Measurements from ENCODE around the gene GIT2. TPM values are rescaled to one million over a fixed set of nuclear protein-coding genes. Genes with fewer than 3 reads are reported as not detected.
A peak's percentile ranks its signal among the peaks of the same experiment; 100 is the strongest.

Gene GIT2
- total RNA-seq, 4 donors from 2014 or later: 14.1 to 31.9 (median 21.0) TPM

DNA sequence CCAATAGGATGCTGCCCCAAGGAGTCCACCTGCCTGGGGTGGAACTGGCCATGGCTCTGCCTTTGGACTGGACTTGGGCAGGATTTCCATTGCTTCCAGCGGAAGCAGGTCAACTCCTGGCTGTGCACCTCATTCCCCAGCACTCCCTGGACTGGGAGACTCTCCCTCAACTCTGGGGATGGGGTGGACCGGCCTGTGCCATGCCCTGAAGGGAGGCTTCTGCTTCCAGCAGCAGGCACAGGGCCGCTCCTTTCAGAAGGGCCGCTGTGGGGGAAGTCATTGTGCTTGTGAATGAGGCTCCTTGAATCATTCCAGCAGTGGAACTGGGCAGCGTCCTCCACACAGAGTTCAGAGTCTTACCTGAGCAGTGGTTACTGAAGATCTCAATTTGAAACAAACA is 73.1 kb downstream of the GIT2 start:
- Histone ChIP-seq H3K9me3 (no peaks in the 10 kb centered on the region), H3K4me1 (no peaks in the 10 kb centered on the region), H3K27ac (no peak overlapping the region), H3K36me3 (peaks cover 4 to 64% (median 7%) of the 10 kb centered on the region in 3 donors), H3K27me3 (no peaks in the 10 kb centered on the region), H3K4me3 (no peak overlapping the region)
- intact Hi-C loops (cut with DNase I): no loop called here
- 71 to 88% methylated on average over 1 to 3 of the region's 5 CpGs for WGBS, 2 donors
- no peak for TF ChIP-seq POLR2A (IDR thresholded peaks at IDR 0.05)
- no peak for DNase-seq

DNA sequence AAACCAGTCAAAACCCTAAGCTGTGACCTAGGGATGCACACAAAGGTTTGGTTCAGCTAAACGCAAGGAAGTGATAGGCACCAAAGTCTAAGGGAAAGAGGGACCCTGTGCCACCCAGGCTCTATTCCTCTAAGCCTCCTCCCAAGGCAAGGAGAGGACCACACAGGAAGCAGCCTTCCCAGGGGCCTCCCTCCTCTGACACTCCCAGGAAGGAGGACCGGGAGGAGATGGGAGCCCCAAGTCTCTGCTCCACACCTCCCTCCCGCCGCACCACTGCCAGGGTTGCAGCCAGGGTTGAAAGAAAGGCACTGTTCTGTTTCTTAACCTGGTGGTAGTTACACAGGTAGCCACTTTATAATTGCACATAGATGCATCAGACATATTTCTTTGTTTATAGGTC is 74.2 kb downstream of the GIT2 start:
- Histone ChIP-seq H3K36me3 (peaks cover 4 to 72% (median 7%) of the 10 kb centered on the region in 3 donors), H3K27ac (no peak overlapping the region), H3K4me3 (no peak overlapping the region), H3K9me3 (no peaks in the 10 kb centered on the region), H3K4me1 (no peaks in the 10 kb centered on the region), H3K27me3 (no peaks in the 10 kb centered on the region)
- WGBS, 2 donors: 81 to 100% methylated on average over 3 of the region's 4 CpGs
- TF ChIP-seq POLR2A (IDR thresholded peaks at IDR 0.05) (no peak), CTCF (IDR thresholded peaks at IDR 0.05) (no peak)
- intact Hi-C loops (cut with DNase I): no loop called here
- no peak for DNase-seq

DNA sequence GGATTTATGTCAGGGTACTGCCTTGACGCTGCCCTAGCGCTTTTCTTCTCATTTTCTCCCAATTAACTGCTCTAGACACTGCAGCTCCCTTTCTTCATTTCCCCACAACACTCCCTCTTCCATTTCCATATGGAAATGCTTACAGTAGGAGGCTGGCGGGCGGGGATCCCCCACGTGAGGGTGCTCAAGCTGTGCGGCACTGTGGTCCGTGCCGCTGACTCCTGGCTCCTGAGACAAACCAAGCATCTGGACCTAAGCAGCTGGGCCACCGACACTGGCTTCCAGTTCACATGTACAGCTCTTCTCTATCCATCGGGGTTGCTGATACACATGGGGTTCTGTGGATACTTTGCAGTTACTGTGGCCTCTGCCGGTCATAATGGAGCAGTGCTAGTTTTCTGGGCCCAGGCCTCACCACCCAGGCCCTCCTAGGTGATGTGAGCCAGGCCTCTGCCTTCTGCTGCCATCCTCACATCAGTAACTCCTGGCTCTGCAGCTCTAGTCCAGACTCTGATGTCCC is 75.8 kb downstream of the GIT2 start:
- Histone ChIP-seq H3K36me3 (peaks cover 17 to 77% (median 19%) of the 10 kb centered on the region in 3 donors), H3K27me3 (no peaks in the 10 kb centered on the region), H3K9me3 (no peaks in the 10 kb centered on the region), H3K27ac (no peak overlapping the region), H3K4me3 (no peak overlapping the region), H3K4me1 (peaks cover 0 to 11% (median 0%) of the 10 kb centered on the region in 3 donors)
- no peak for TF ChIP-seq POLR2A (IDR thresholded peaks at IDR 0.05)
- TF ChIP-seq CTCF (IDR thresholded peaks at IDR 0.05): no peak
- 94 to 100% methylated on average over 2 to 10 of the region's 11 CpGs for WGBS, 2 donors
- intact Hi-C loops (cut with DNase I): no loop called here
- DNase-seq: no peak

DNA sequence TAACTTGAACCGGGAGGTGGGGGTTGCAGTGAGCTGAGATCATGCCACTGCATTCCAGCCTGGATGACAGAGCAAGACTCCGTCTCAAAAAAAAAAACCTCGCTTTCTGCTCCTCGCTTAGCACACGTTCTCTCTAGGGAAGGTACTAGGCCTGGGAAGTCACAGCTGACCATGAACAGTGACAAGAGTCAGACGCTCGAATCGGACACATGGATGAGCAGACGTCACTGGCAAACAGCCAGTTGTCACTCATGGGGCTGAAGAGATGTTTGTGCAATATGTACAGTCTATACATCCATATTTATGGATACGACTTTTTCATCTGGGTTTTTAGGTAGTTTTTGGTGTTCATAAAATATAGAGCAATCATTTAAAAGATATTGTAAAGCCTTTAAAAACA is 76.7 kb downstream of the GIT2 start:
- H3K36me3 ChIP-seq: peaks cover 19 to 86% (median 27%) of the 10 kb centered on the region in 3 donors

DNA sequence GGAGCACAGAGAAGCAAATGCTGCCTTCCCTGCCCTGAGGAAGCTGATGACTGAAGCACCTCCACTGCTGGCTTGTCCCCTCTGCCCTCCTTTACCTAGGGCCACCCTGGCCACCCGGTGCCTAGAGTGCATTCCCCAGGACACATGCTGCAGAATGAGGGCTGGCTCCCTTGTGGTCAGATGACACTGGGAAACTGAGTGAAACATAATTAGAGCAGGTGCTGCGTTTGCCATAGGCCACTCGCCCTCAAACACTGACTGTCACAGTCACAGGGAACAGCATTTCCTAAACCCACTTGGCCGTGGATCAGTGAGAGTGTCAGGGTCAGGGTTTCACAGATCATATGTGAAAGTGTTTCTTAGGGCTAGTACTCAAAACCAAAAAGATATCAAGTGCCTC is 80.1 kb downstream of the GIT2 start:
- H3K27ac ChIP-seq: peak overlapping the region in 3 of 4 donors; percentile 68 to 72 (median 69)
- DNase-seq: no peak
- H3K27me3 ChIP-seq: no peaks in the 10 kb centered on the region
- no peak overlapping the region for H3K4me3 ChIP-seq
- H3K36me3 ChIP-seq: peaks cover 34 to 100% (median 39%) of the 10 kb centered on the region in 3 donors
- WGBS, 2 donors: 88 to 100% methylated on average over 1 to 4 of the region's 4 CpGs
- intact Hi-C loops (cut with DNase I): no loop called here
- H3K4me1 ChIP-seq: peaks cover 0 to 23% (median 6%) of the 10 kb centered on the region in 3 donors
- no peak for TF ChIP-seq CTCF (IDR thresholded peaks at IDR 0.05)
- no peak for TF ChIP-seq POLR2A (IDR thresholded peaks at IDR 0.05)
- no peaks in the 10 kb centered on the region for H3K9me3 ChIP-seq

More for the DNA sequence above, 76.7 kb downstream of the GIT2 start:
- intact Hi-C loops (cut with DNase I): no loop called here
- Histone ChIP-seq H3K27ac (no peak overlapping the region), H3K4me3 (no peak overlapping the region), H3K27me3 (no peaks in the 10 kb centered on the region), H3K4me1 (peaks cover 0 to 20% (median 6%) of the 10 kb centered on the region in 3 donors), H3K9me3 (no peaks in the 10 kb centered on the region)
- DNase-seq: no peak
- WGBS, 2 donors: 73 to 82% methylated on average over 8 to 10 of the region's 10 CpGs
- TF ChIP-seq CTCF (IDR thresholded peaks at IDR 0.05) (no peak), POLR2A (IDR thresholded peaks at IDR 0.05) (no peak)

Measured in esophagus squamous epithelium (tissue), 5 donors.